ENCODE results near the gene LMOD1.

Gene LMOD1

DNA sequence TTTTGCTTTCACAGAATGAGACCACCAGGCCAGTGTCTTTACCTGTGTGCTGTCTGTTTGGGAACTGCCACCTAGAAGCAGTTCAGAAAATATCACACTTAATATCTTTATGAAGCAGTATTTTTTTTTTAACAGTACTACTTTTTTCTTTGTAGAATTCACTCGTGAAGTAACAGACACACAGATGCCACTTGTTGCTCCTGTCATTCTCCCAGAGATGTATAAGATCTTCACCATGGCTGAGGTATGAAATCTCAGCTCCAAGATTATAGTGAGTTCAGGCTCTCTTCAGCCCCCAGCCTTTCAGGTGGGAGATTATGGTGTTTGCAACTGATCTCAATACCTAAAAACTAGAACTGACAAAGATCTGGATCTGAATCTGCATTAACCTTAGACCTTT lies 94.4 kb downstream of the LMOD1 start:
- DNase-seq: no peak

DNA sequence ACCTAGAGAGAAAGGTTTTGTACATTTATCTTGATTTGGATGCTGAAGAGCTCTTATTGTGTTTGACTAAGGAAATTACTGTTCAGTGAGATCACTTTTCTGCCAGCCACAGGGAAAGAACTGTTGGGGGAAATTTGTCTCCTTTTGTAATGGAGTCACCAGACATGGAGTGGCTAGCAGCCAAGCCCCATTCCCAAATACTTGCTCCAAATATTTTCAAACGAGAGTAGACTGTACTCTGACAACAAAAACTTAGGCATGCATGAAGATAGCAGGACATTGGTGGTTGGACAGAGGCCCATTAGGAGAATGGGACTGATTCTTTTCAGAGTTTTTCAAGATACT lies 96.3 kb downstream of the LMOD1 start:
- DNase-seq: no peak

DNA sequence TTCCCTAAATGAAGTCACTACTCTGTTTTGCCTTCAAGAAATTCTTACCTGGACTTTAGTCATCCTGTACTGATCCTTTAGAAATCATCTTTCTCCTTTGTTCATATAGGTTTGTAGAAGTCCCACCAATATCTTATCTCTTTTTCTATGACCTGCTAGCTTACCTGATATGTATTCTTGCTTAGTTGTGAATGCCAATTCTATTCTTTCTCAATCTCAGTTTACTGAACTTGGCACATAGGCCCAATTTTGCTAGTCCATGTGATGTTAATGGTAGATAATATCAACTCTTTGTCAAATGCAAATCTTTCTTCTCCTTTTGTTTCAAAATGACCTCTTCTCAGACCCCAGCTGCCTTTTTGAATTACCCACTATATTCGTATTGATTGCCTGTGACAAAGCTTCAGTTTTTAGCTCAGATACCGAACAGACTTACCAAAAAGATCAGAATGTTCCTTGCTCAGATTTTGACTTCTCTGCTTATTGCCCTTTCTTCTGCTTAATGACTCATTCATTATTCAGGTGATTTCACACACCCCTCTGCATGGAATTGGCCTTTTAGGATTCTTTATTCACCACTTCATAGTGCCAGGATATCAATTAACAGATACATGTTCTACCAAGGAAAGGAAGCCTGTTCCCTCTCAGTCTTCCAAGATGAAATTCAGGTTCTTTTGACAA lies 96.8 kb downstream of the LMOD1 start:
- no peak for DNase-seq

- DNase-seq: no peak
Observed at GRCh38 chr1:201848230-201848629, 98.1 kb downstream of the LMOD1 start.

DNA sequence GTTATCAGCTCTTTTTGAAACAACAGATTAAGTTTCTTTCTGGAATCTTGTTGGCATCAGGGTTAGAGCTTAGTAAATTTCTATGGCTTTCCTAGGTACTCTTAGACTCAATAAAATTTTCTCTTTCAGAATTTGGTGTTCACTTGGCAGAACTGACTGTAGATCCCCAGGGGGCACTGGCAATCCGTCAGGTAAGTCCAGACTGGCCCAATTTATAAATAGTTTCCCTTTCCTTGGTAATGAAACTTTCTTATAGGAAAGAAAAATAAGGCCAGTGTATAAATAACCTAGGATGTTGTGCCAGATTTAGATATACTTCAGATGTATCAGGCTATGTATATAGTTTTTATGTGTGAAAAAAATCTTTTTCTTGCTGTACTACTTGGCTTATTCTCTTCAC lies 99.2 kb downstream of the LMOD1 start:
- DNase-seq: no peak

Data from inflammatory macrophage treated with lipopolysaccharide for 4 hours (primary cell).